LoVo (cell line): ENCODE measurements around the gene CDT1.

ENCODE experiments used
- DNase-seq: peaks from one replicate; pipeline ENCODE4 v3.0.0-alpha.2; 2016; ENCODE audit warnings: low spot score

Gene CDT1

GRCh38 chr16:88803264-88803987 lies at the start of gene CDT1:
CDT1 (plus strand) TSS chr16:88803789; CDS start chr16:88803832, 43 bp downstream.
- DNase-seq = peak; percentile 85

- DNase-seq = no peak
These were observed 49.3 kb upstream of the CDT1 start for GRCh38 chr16:88754109-88754911.

GRCh38 chr16:88754912-88755744 lies 48.5 kb upstream of the CDT1 start:
- DNase-seq = no peak

- DNase-seq = no peak
These were observed 47.7 kb upstream of the CDT1 start for GRCh38 chr16:88755745-88756443.

GRCh38 chr16:88758227-88758943 lies 45.2 kb upstream of the CDT1 start:
- DNase-seq = no peak

GRCh38 chr16:88758944-88759244 lies 44.7 kb upstream of the CDT1 start:
- no peak for DNase-seq

GRCh38 chr16:88759245-88759975 lies 44.2 kb upstream of the CDT1 start:
- DNase-seq = no peak

- no peak for DNase-seq
These were observed 43.6 kb upstream of the CDT1 start for GRCh38 chr16:88759976-88760350.

- peak; percentile 33 for DNase-seq
These were observed 43.0 kb upstream of the CDT1 start for GRCh38 chr16:88760424-88761142.

- DNase-seq = no peak
These were observed 42.5 kb upstream of the CDT1 start for GRCh38 chr16:88761143-88761534.

- peak; percentile 10 for DNase-seq
These were observed 41.8 kb upstream of the CDT1 start for GRCh38 chr16:88761830-88762229.

- DNase-seq = no peak
These were observed 41.2 kb upstream of the CDT1 start for GRCh38 chr16:88762258-88762870.

GRCh38 chr16:88762941-88763340 lies 40.6 kb upstream of the CDT1 start:
- no peak for DNase-seq

GRCh38 chr16:88763502-88764053 lies 40.0 kb upstream of the CDT1 start:
- no peak for DNase-seq

GRCh38 chr16:88764080-88764479 lies 39.5 kb upstream of the CDT1 start:
- DNase-seq = no peak

GRCh38 chr16:88764913-88765349 lies 38.7 kb upstream of the CDT1 start:
- no peak for DNase-seq

GRCh38 chr16:88766975-88767374 lies 36.6 kb upstream of the CDT1 start:
- DNase-seq = no peak

- no peak for DNase-seq
These were observed 36.0 kb upstream of the CDT1 start for GRCh38 chr16:88767546-88768070.
